Kidney epithelial cell (primary cell): ENCODE data around the gene TAGLN2. TPM values are rescaled to one million over a fixed set of nuclear protein-coding genes. Genes with fewer than 3 reads are reported as not detected.
A peak's percentile ranks its signal among the peaks of the same experiment; 100 is the strongest.

Source experiments
- DNase-seq: peaks from one replicate; pipeline ENCODE4 v3.0.0-alpha.2; 2010; ENCODE audit warnings: low read depth
- H3K27me3 ChIP-seq: 2 replicates; pipeline ENCODE4 v1.6.0; 2011; ENCODE audit warnings: low read length; ENCODE audit not compliant: control insufficient read depth, insufficient read depth
- H3K36me3 ChIP-seq: 2 replicates; pipeline ENCODE4 v1.5.1; 2011; ENCODE audit warnings: low read length; ENCODE audit not compliant: control insufficient read depth, insufficient read depth
- H3K4me3 ChIP-seq: 2 replicates; pipeline ENCODE4 v1.5.1; 2011; ENCODE audit warnings: low read depth, mild to moderate bottlenecking, control low read depth, low read length
- total RNA-seq: library from RNA; depleted of rRNA; stranded (reverse); fragments of >200 nt; gene quantifications from 2 replicates; pipeline ENCODE4 v1.2.3, GENCODE V29; 2015
- TF ChIP-seq, protein P1 (sequence below): IDR thresholded peaks from 2 replicates; pipeline ENCODE4 v1.5.1; 2011; ENCODE audit warnings: mild to moderate bottlenecking, moderate library complexity, low read length, control low read depth, inconsistent platforms; ENCODE audit not compliant: insufficient read depth, poor library complexity, severe bottlenecking

Gene TAGLN2
- total RNA-seq, result 700 and 719 TPM in 2 replicates

DNA sequence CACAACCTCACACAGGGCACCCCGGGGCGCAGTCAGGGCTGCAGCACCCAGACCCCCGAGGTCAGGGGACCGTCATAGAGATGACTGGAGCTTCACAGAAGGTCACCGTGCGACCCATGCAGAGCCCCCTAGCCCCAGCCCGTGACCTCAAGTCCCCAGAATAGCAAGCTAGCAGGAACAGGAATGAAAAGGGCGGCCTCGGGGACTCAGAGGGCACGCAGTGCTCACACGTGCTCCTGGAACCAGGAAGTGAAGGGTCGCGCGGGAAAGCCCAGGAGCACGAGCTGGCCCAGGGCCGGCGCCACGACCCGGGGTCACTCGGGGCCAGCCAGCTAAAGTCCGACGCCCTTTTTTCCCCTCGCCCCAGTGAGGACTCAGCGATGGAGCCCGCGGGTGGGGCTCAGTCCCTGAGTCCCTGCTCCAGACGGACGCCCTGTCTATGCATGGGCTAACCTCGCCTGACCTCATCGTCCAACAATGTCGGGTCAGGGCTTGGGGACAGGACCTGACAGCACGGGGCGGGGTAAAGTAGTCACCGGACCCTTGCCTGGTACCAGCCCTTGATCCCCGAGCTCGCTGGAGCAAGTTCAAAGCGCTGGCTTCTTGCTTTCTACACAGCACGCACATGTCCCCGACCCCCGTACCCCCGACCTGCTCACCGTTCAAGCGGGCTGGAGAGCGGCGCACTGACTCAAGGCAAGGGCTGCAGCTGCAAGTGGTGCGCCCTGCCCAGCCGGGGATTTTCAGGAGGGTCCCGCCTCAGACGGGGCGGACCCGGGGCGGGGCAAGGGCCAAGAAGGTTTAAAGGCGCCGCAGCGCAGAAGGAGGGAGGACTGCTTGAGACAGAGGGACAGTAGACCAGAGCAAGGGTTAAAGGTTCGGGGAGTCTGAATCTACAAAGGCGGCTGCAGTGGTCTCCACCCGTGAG, at the start of gene TAGLN2:
TAGLN2 (minus strand) TSS at position 717 of the 928 bp plus-strand sequence. CDS start 4,998 bp downstream, outside the sequence.
- H3K36me3 ChIP-seq, result no peaks in the 10 kb centered on the region
- TF ChIP-seq, protein P1, sequence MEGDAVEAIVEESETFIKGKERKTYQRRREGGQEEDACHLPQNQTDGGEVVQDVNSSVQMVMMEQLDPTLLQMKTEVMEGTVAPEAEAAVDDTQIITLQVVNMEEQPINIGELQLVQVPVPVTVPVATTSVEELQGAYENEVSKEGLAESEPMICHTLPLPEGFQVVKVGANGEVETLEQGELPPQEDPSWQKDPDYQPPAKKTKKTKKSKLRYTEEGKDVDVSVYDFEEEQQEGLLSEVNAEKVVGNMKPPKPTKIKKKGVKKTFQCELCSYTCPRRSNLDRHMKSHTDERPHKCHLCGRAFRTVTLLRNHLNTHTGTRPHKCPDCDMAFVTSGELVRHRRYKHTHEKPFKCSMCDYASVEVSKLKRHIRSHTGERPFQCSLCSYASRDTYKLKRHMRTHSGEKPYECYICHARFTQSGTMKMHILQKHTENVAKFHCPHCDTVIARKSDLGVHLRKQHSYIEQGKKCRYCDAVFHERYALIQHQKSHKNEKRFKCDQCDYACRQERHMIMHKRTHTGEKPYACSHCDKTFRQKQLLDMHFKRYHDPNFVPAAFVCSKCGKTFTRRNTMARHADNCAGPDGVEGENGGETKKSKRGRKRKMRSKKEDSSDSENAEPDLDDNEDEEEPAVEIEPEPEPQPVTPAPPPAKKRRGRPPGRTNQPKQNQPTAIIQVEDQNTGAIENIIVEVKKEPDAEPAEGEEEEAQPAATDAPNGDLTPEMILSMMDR, result no peak
- peak; percentile 75 for DNase-seq

GRCh38 chr1:159974350-159974965, 49.2 kb upstream of the TAGLN2 start:
- Histone ChIP-seq H3K36me3 (no peaks in the 10 kb centered on the region), H3K27me3 (no peaks in the 10 kb centered on the region), H3K4me3 (no peak overlapping the region)
- DNase-seq, result no peak
- TF ChIP-seq, protein P1, result no peak

More for the DNA sequence above, at the start of gene TAGLN2:
- H3K4me3 ChIP-seq, result peak within 1 kb of the TSS; percentile 76
- H3K27me3 ChIP-seq, result no peaks in the 10 kb centered on the region

DNA sequence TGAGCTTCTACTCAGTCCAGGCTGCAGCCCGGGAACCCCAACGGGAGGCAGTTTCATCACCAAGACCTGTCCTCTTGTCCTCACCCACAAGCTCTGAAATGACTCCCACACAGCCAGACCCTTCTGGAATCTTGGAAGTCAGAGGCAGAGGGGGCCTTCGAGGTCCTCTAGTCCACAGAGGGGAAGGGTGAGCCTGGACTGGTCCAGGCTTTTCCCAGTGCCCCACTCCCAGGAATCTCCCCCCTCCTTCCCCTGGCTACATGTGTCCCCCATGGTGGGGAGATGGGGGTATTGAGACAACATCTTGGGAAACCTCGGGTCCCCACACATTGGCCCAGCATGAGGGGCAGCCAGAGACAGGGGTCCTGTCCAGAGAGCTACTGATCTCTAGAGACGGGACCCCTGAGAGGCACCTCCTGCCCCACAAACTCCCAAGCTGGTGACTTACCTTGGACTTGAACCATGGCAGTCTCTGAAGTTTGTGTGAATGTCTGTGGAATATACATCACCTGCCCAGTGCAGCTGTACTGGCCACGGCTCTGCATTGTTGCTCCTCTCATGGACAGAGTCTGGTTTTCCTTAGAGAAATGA, 48.1 kb upstream of the TAGLN2 start:
- no peaks in the 10 kb centered on the region for H3K27me3 ChIP-seq

GRCh38 chr1:159972443-159973205, 47.3 kb upstream of the TAGLN2 start:
- Histone ChIP-seq H3K36me3 (no peaks in the 10 kb centered on the region), H3K4me3 (no peak overlapping the region), H3K27me3 (no peaks in the 10 kb centered on the region)
- no peak for DNase-seq
- TF ChIP-seq, protein P1, result no peak

More for the DNA sequence above, 48.1 kb upstream of the TAGLN2 start:
- no peak overlapping the region for H3K4me3 ChIP-seq
- DNase-seq, result no peak
- no peaks in the 10 kb centered on the region for H3K36me3 ChIP-seq
- TF ChIP-seq, protein P1, result no peak

GRCh38 chr1:159970932-159971342, 45.6 kb upstream of the TAGLN2 start:
- no peak overlapping the region for H3K4me3 ChIP-seq
- no peak for DNase-seq
- H3K27me3 ChIP-seq, result no peaks in the 10 kb centered on the region
- TF ChIP-seq, protein P1, result no peak
- H3K36me3 ChIP-seq, result no peaks in the 10 kb centered on the region
